Measurements from ENCODE around the gene ANXA6.

DNA sequence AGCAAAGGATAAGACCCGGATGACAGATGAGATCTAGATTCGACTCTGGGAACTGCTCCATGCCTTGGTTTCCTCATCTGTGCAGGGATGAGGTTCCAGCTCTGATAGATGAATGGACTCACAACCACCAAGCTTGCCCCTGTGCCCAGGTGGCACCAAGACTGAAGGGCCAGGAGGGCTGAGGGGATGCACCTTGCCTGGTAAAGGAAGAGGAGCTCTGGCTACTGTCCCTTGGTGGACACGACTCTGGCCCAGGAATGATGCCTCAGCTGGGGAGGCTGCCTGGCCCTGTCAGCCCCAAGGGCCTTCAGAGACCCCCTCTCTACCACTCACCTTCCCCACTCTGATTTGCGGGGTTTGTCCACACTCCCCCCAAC lies 24.9 kb upstream of the ANXA6 start:
- TF ChIP-seq POLR2AphosphoS5 (IDR thresholded peaks at IDR 0.05; ENCODE audit: low read depth) (no peak), REST (IDR thresholded peaks at IDR 0.05; ENCODE audit: insufficient replicate concordance, low read depth) (no peak), SPI1 (IDR thresholded peaks at IDR 0.05; ENCODE audit: borderline replicate concordance, low read depth) (no peak)
- TF ChIP-seq, protein P1, sequence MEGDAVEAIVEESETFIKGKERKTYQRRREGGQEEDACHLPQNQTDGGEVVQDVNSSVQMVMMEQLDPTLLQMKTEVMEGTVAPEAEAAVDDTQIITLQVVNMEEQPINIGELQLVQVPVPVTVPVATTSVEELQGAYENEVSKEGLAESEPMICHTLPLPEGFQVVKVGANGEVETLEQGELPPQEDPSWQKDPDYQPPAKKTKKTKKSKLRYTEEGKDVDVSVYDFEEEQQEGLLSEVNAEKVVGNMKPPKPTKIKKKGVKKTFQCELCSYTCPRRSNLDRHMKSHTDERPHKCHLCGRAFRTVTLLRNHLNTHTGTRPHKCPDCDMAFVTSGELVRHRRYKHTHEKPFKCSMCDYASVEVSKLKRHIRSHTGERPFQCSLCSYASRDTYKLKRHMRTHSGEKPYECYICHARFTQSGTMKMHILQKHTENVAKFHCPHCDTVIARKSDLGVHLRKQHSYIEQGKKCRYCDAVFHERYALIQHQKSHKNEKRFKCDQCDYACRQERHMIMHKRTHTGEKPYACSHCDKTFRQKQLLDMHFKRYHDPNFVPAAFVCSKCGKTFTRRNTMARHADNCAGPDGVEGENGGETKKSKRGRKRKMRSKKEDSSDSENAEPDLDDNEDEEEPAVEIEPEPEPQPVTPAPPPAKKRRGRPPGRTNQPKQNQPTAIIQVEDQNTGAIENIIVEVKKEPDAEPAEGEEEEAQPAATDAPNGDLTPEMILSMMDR (IDR thresholded peaks at IDR 0.05; ENCODE audit: insufficient read depth, low read length): no peak
